Measurements from ENCODE around the gene CLPTM1L. TPM values are rescaled to one million over a fixed set of nuclear protein-coding genes. Genes with fewer than 3 reads are reported as not detected.

The CLPTM1L gene
- total and polyA plus RNA-seq, 4 donors: 98.3 to 123 (median 104) TPM

- no peak overlapping the region for H3K4me3 ChIP-seq (ENCODE audit: low read depth, low read length)
- H3K27ac ChIP-seq (ENCODE audit: low read depth, low read length): no peak overlapping the region
- no peaks in the 10 kb centered on the region for H3K27me3 ChIP-seq (ENCODE audit: control insufficient read depth, insufficient read depth, low read length)
- DNase-seq (ENCODE audit: low read depth in 4 of 6, low spot score in 6 of 6): no peak
- 93% methylated on average over 17 of the region's 17 CpGs for WGBS (ENCODE audit: insufficient coverage)
- H3K4me1 ChIP-seq (ENCODE audit: control insufficient read depth, insufficient read depth, low read length): no peaks in the 10 kb centered on the region
- H3K36me3 ChIP-seq (ENCODE audit: control insufficient read depth, insufficient read depth, low read length): peaks cover 76% of the 10 kb centered on the region
- H3K9me3 ChIP-seq (ENCODE audit: control insufficient read depth, insufficient read depth, low read length): no peaks in the 10 kb centered on the region
Observed at GRCh38 chr5:1324719-1325190, 20.1 kb downstream of the CLPTM1L start.

DNA sequence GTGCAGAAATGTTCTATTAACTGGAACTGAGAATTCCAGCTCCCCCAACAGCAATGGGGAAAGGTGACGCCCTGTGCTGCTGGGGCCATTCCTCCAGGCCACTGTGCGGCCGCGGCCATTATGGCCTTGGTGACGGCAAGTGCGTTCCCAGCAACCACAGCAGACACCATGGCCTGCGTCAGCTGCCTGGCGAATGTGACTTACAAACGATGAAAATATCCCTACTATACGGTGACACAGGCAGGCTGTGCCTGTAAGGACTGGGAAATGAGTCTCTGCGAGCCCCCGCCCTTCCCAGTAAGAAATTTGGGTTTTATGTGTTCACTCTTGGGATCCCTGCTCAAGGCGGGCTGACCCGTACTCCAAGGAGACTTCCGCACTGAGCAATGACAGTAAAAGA, 20.6 kb downstream of the CLPTM1L start:
- Histone ChIP-seq H3K27ac (ENCODE audit: low read depth, low read length) (no peak overlapping the region), H3K36me3 (ENCODE audit: control insufficient read depth, insufficient read depth, low read length) (peaks cover 79% of the 10 kb centered on the region), H3K4me1 (ENCODE audit: control insufficient read depth, insufficient read depth, low read length) (no peaks in the 10 kb centered on the region), H3K4me3 (ENCODE audit: low read depth, low read length) (no peak overlapping the region), H3K9me3 (ENCODE audit: control insufficient read depth, insufficient read depth, low read length) (no peaks in the 10 kb centered on the region), H3K27me3 (ENCODE audit: control insufficient read depth, insufficient read depth, low read length) (no peaks in the 10 kb centered on the region)
- 97% methylated on average over 14 of the region's 15 CpGs for WGBS (ENCODE audit: insufficient coverage)
- DNase-seq (ENCODE audit: low read depth in 4 of 6, low spot score in 6 of 6): no peak

DNA sequence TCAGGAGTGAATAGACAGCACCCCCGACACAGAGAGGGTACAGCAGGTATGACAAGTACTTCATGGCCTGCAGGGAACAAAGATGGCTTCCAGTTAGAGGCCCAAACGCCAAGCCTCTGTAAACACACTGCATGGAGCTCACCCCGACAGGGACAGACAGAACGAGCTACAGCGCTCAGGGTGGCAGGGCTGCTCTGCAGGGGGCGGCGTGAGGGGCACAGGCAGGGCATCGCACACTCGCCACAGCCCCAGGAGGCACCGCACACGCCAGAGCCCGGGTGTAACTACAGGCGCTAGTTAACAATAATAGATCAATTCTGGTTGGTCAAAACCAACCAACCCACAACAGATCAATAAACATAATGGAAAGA, 21.1 kb downstream of the CLPTM1L start:
- peaks cover 79% of the 10 kb centered on the region for H3K36me3 ChIP-seq (ENCODE audit: control insufficient read depth, insufficient read depth, low read length)
- no peaks in the 10 kb centered on the region for H3K27me3 ChIP-seq (ENCODE audit: control insufficient read depth, insufficient read depth, low read length)
- H3K4me3 ChIP-seq (ENCODE audit: low read depth, low read length): no peak overlapping the region
- no peak for DNase-seq (ENCODE audit: low read depth in 4 of 6, low spot score in 6 of 6)
- no peaks in the 10 kb centered on the region for H3K9me3 ChIP-seq (ENCODE audit: control insufficient read depth, insufficient read depth, low read length)
- no peaks in the 10 kb centered on the region for H3K4me1 ChIP-seq (ENCODE audit: control insufficient read depth, insufficient read depth, low read length)
- no peak overlapping the region for H3K27ac ChIP-seq (ENCODE audit: low read depth, low read length)
- 93% methylated on average over 7 of the region's 13 CpGs for WGBS (ENCODE audit: insufficient coverage)

DNA sequence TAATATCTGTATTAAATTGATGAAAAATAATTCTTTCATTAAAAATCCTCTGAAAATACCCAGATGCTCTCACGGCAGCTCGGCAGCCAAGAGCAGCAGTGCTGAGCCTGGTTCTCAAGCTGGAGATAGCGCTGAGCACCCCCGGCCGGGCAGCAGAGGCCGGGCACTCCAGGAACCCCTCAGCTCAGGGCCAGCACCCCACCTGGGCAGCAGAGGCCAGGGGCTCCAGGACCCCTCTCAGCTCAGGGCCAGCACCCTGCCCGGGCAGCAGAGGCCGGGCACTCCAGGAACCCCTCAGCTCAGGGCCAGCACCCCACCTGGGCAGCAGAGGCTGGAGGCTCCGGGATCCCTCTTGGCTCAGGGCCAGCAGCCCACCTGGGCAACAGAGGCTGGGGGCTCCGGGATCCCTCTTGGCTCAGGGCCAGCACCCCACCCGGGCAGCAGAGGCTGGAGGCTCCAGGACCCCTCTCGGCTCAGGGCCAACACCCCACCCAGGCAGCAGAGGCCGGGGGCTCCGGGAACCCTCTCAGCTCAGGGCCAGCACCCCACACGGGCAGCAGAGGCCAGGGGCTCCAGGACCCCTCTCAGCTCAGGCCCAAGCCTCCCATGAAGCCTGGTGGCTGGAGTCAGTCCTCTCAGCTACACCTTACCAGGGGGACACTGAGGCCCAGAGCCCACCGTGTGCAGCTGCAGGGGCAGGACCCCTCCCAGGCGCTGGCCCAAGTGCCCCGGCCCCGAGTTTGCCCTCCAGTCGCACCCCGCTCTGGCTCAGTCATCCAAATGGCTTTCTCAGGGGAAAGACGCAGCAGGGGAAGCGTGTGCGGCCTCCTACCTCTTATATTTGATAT, 21.7 kb downstream of the CLPTM1L start:
- H3K4me3 ChIP-seq (ENCODE audit: low read depth, low read length): no peak overlapping the region
- no peak overlapping the region for H3K27ac ChIP-seq (ENCODE audit: low read depth, low read length)
- no peak for DNase-seq (ENCODE audit: low read depth in 4 of 6, low spot score in 6 of 6)
- no peaks in the 10 kb centered on the region for H3K27me3 ChIP-seq (ENCODE audit: control insufficient read depth, insufficient read depth, low read length)
- no peaks in the 10 kb centered on the region for H3K9me3 ChIP-seq (ENCODE audit: control insufficient read depth, insufficient read depth, low read length)
- H3K4me1 ChIP-seq (ENCODE audit: control insufficient read depth, insufficient read depth, low read length): no peaks in the 10 kb centered on the region
- 86% methylated on average over 24 of the region's 24 CpGs for WGBS (ENCODE audit: insufficient coverage)
- peaks cover 80% of the 10 kb centered on the region for H3K36me3 ChIP-seq (ENCODE audit: control insufficient read depth, insufficient read depth, low read length)

DNA sequence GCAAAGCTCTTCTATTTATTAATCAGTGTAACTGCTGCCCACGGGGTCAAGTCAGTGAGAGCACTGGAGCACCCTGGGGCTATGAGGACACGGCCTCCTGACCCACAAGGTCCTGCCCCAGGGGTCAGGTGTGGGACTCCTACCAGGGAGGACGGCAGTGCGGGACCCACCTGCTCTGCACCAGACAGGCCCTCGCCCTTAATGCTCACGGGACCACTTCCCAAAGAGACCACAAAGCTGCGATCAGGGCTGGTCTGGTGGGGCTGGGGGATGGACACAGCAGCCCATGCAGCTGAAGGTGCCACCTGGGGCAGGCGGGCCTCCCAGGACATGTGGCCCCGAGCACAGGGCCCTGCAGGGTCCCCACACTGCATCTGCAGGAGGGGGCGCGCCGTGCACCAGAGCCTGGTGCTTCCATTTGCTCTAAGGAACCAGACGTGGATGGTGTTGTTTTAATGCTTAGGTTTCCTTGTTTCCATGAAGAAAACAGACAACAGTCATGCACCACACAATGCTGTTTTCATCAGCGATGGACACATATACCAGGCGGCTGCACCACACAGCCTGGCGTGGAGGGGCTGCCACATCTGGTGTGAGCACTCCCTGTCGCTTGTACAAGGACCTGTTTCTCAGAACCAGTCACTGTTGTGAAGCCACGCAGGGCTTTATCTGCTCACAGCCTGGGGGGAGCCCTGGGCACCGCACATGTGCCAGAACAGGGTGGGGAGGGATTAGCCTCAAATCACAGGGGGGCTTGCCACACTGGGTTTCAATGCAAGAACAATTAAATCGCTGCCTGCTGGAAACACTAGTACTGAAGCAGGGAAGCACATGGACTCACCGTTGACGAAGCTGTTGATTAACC, 22.6 kb downstream of the CLPTM1L start:
- no peak for DNase-seq (ENCODE audit: low read depth in 4 of 6, low spot score in 6 of 6)
- H3K9me3 ChIP-seq (ENCODE audit: control insufficient read depth, insufficient read depth, low read length): no peaks in the 10 kb centered on the region
- H3K4me1 ChIP-seq (ENCODE audit: control insufficient read depth, insufficient read depth, low read length): no peaks in the 10 kb centered on the region
- H3K27me3 ChIP-seq (ENCODE audit: control insufficient read depth, insufficient read depth, low read length): no peaks in the 10 kb centered on the region
- H3K4me3 ChIP-seq (ENCODE audit: low read depth, low read length): no peak overlapping the region
- H3K36me3 ChIP-seq (ENCODE audit: control insufficient read depth, insufficient read depth, low read length): peaks cover 84% of the 10 kb centered on the region
- H3K27ac ChIP-seq (ENCODE audit: low read depth, low read length): no peak overlapping the region
- WGBS (ENCODE audit: insufficient coverage): 96% methylated on average over 17 of the region's 22 CpGs

GRCh38 chr5:1321576-1321975, 23.3 kb downstream of the CLPTM1L start:
- no peak overlapping the region for H3K4me3 ChIP-seq (ENCODE audit: low read depth, low read length)
- DNase-seq (ENCODE audit: low read depth in 4 of 6, low spot score in 6 of 6): no peak
- WGBS (ENCODE audit: insufficient coverage): 95% methylated on average over 16 of the region's 16 CpGs
- peaks cover 88% of the 10 kb centered on the region for H3K36me3 ChIP-seq (ENCODE audit: control insufficient read depth, insufficient read depth, low read length)
- no peaks in the 10 kb centered on the region for H3K27me3 ChIP-seq (ENCODE audit: control insufficient read depth, insufficient read depth, low read length)
- H3K27ac ChIP-seq (ENCODE audit: low read depth, low read length): no peak overlapping the region
- no peaks in the 10 kb centered on the region for H3K4me1 ChIP-seq (ENCODE audit: control insufficient read depth, insufficient read depth, low read length)
- H3K9me3 ChIP-seq (ENCODE audit: control insufficient read depth, insufficient read depth, low read length): no peaks in the 10 kb centered on the region

DNA sequence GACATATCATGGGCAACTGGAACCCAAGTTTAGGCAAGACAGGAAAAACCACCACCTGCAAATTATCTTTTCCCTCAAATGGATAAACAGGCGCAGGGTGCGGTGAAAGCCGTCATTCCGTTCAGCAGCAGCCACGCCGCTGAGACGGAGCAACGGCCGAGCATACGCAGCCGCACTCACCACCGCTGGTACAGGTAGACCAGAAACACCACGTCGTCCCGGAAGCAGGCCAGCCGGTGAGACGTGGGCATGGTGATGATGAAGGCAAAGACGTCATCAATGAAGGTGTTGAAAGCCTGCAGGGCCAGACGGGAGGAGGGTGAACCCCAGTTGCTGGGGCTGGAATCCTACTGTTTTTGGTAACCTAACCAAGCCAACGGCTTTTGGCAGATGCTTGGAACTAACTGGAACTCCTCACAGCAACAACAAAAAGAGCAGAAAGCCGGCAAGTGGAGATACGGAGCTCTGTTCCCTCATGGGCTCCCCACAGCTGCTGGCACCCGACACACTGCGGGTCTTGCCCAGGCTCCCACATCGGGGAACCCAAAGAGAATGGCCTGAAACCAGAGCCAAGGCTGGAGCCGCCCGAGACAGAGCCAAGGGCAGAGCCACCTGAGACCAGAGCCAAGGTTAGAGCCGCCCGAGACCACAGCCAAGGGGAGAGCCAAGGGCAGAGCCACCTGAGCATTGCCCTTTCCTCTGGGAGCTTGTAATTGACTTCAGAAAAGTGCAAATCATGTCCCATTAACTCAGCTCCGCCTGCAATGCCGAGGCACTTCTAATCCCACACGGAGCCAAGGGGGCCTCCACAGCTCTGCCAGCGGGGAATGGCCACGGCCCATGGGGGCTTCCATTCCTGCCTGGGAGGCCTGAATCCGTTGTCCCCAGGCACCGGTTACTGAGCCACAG, 24.2 kb downstream of the CLPTM1L start:
- 87% methylated on average over 34 of the region's 36 CpGs for WGBS (ENCODE audit: insufficient coverage)
- H3K9me3 ChIP-seq (ENCODE audit: control insufficient read depth, insufficient read depth, low read length): no peaks in the 10 kb centered on the region
- no peak overlapping the region for H3K4me3 ChIP-seq (ENCODE audit: low read depth, low read length)
- H3K36me3 ChIP-seq (ENCODE audit: control insufficient read depth, insufficient read depth, low read length): peaks cover 87% of the 10 kb centered on the region
- H3K4me1 ChIP-seq (ENCODE audit: control insufficient read depth, insufficient read depth, low read length): peaks cover 2% of the 10 kb centered on the region
- DNase-seq (ENCODE audit: low read depth in 4 of 6, low spot score in 6 of 6): no peak
- no peaks in the 10 kb centered on the region for H3K27me3 ChIP-seq (ENCODE audit: control insufficient read depth, insufficient read depth, low read length)
- H3K27ac ChIP-seq (ENCODE audit: low read depth, low read length): no peak overlapping the region

DNA sequence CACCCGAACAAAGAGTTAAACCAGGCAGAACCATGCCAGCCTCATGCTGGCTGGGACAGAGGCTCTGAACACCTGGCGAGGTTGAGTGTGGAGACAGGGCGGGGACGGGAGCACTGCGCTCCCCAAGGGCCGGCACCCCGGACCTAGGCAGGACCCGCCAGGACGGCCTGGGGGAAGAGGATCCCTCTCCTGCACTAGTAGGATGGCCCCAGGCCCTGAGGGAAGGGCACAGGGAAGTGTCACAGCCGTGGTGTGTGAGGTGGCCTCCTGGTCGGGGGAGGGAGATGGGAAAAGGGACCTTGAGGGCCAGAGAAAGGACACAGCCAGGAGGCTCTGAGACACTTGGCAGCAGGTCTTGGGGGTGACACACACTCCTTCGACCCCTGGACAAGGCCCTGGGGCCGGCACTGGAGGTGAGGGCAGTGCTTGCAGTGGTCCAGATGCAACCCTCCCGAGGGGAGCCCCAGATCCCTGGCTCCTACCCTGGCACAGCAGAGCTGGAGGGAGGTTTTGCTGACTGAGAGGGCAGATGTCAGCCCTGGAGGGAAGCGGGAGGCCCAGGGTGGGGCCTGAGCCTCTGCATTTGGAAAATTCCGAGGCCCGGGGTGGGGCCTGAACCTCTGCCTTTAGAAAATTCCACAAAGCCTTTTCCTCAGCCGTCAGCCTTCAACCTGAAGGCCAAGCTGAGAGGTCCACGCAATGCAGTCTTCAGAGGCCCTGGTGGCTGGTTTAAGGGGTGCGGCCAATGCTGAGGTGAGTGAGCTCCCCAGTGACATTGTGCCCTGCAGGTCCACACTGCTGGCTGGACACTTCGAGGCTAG, 25.3 kb downstream of the CLPTM1L start:
- no peaks in the 10 kb centered on the region for H3K27me3 ChIP-seq (ENCODE audit: control insufficient read depth, insufficient read depth, low read length)
- peaks cover 77% of the 10 kb centered on the region for H3K36me3 ChIP-seq (ENCODE audit: control insufficient read depth, insufficient read depth, low read length)
- no peak overlapping the region for H3K27ac ChIP-seq (ENCODE audit: low read depth, low read length)
- no peaks in the 10 kb centered on the region for H3K9me3 ChIP-seq (ENCODE audit: control insufficient read depth, insufficient read depth, low read length)
- no peak for DNase-seq (ENCODE audit: low read depth in 4 of 6, low spot score in 6 of 6)
- no peak overlapping the region for H3K4me3 ChIP-seq (ENCODE audit: low read depth, low read length)
- WGBS (ENCODE audit: insufficient coverage): 89% methylated on average over 20 of the region's 21 CpGs
- peaks cover 3% of the 10 kb centered on the region for H3K4me1 ChIP-seq (ENCODE audit: control insufficient read depth, insufficient read depth, low read length)

Data from spinal cord (tissue), 10 donors.